NCI-H1092 treated with DMSO at 0.1 percent for 48 hours (cell line): ENCODE results near the gene TGFA.

Source experiments
- DNase-seq: peaks from one replicate; lab custom pipeline; 2025; lab: John Stamatoyannopoulos, UW

TGFA gene

GRCh38 chr2:70553584-70554337 lies at the start of gene TGFA:
Gene TGFA, minus strand, starts transcription at chr2:70553826. Its CDS starts 59 bp downstream, at chr2:70553767.
- DNase-seq = peak; percentile 51

GRCh38 chr2:70603066-70603465 lies 49.4 kb upstream of the TGFA start:
- DNase-seq = no peak

GRCh38 chr2:70598197-70598596 lies 44.6 kb upstream of the TGFA start:
- no peak for DNase-seq

- DNase-seq = no peak
Observed at GRCh38 chr2:70596739-70597138, 43.1 kb upstream of the TGFA start.

GRCh38 chr2:70596293-70596692 lies 42.7 kb upstream of the TGFA start:
- DNase-seq = no peak

GRCh38 chr2:70583091-70583490 lies 29.5 kb upstream of the TGFA start:
- no peak for DNase-seq

- peak; percentile 14 for DNase-seq
Observed at GRCh38 chr2:70580352-70580751, 26.7 kb upstream of the TGFA start.

GRCh38 chr2:70574618-70575017 lies 21.0 kb upstream of the TGFA start:
- DNase-seq = no peak

GRCh38 chr2:70574109-70574508 lies 20.5 kb upstream of the TGFA start:
- DNase-seq = no peak

GRCh38 chr2:70570041-70570661 lies 16.5 kb upstream of the TGFA start:
- DNase-seq = no peak

GRCh38 chr2:70569559-70569958 lies 15.9 kb upstream of the TGFA start:
- DNase-seq = no peak

GRCh38 chr2:70566906-70567305 lies 13.3 kb upstream of the TGFA start:
- DNase-seq = no peak

GRCh38 chr2:70566464-70566863 lies 12.8 kb upstream of the TGFA start:
- DNase-seq = no peak

- DNase-seq = no peak
Observed at GRCh38 chr2:70565039-70565731, 11.6 kb upstream of the TGFA start.

- DNase-seq = no peak
Observed at GRCh38 chr2:70561893-70562292, 8.3 kb upstream of the TGFA start.

- DNase-seq = no peak
Observed at GRCh38 chr2:70560442-70560841, 6.8 kb upstream of the TGFA start.

- no peak for DNase-seq
Observed at GRCh38 chr2:70560040-70560439, 6.4 kb upstream of the TGFA start.

- no peak for DNase-seq
Observed at GRCh38 chr2:70558195-70558808, 4.7 kb upstream of the TGFA start.

GRCh38 chr2:70557171-70557838 lies 3.7 kb upstream of the TGFA start:
- peak; percentile 51 for DNase-seq

GRCh38 chr2:70556608-70557007 lies 3.0 kb upstream of the TGFA start:
- DNase-seq = no peak

- no peak for DNase-seq
Observed at GRCh38 chr2:70554338-70554892, 789 bp upstream of the TGFA start.

GRCh38 chr2:70553334-70553583 lies 367 bp downstream of the TGFA start:
- peak; percentile 51 for DNase-seq
